ENCODE data around the gene PTH2.
"Not testable (repeated sequence)": the region's sequence is repeated elsewhere in the genome, so short reads cannot be mapped to it uniquely, and the experiment has no call there.

Gene PTH2

DNA sequence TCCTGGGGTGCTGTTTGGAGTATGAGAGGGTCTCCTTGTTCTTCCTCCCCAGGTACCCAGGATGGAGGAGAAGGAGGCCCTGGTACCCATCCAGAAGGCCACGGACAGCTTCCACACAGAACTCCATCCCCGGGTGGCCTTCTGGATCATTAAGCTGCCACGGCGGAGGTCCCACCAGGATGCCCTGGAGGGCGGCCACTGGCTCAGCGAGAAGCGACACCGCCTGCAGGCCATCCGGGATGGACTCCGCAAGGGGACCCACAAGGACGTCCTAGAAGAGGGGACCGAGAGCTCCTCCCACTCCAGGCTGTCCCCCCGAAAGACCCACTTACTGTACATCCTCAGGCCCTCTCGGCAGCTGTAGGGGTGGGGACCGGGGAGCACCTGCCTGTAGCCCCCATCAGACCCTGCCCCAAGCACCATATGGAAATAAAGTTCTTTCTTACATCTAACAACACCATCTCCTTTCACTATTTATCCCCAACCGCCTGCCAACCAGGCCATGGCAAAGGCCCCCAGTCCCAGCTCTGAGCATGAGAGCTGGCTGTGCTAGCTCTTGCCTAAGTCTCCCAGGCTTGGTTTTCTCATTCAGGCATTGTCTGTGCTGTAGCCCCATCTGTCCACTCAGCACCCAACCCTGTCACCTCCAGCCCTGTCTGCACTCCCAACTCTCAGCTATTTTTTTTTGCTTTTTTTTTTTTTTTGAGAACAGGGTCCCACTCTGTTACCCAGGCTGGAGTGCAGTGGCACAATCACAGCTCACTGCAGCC, 48.4 kb downstream of the PTH2 start:
- TF ChIP-seq ZNF274 (IDR thresholded peaks at IDR 0.05; ENCODE audit: low read depth, low read length) = no peak
- H3K4me3 ChIP-seq (ENCODE audit: low read length) = no peak overlapping the region

DNA sequence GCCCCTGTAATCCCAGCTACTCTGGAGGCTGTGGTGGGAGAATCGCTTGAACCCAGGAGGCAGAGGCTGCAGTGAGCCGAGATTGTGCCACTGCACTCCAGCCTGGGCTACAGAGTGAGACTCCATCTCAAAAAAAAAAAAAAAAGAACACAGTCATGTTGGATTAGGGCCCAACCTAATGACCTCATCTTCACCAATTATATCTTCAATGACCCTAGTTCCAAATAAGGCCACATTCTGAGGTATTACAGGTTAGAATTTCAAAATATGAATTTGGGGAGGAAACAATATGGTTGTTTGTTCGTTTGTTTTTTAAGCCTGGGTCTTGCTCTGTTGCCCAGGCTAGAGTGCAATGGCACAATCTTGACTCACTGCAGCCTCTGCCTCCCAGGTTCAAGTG, 50.1 kb downstream of the PTH2 start:
- not testable (repeated sequence) for H3K4me3 ChIP-seq (ENCODE audit: low read length)
